Thyroid gland (tissue), 4 donors: ENCODE data around the gene PLB1. TPM values are rescaled to one million over a fixed set of nuclear protein-coding genes. Genes with fewer than 3 reads are reported as not detected.

ENCODE experiments used
- DNase-seq, 2 donors: peaks; one replicate each; pipeline ENCODE4 v3.0.0-alpha.2; 2019
- H3K27ac ChIP-seq, 3 donors: fragments of 200-600 bp; sonication (generic); 1 replicate in 2 of 3; 2 replicates in 1 of 3; pipeline ENCODE4 v1.5.1; 2016 to 2019; ENCODE audit warnings: mild to moderate bottlenecking in 1 of 3, moderate library complexity in 1 of 3
- H3K27me3 ChIP-seq: fragments of 200-600 bp; sonication (generic); one replicate; pipeline ENCODE4 v1.5.1; 2019
- H3K36me3 ChIP-seq, 2 donors: fragments of 200-600 bp; sonication (generic); one replicate each; pipeline ENCODE4 v1.5.1; 2016 to 2019
- H3K4me1 ChIP-seq, 2 donors: fragments of 200-600 bp; sonication (generic); one replicate each; pipeline ENCODE4 v1.5.1; 2017 to 2019
- H3K4me3 ChIP-seq, 3 donors: fragments of 200-600 bp; sonication (generic); replicated peaks in 1 of 3; 1 replicate in 2 of 3; 2 replicates in 1 of 3; pipeline ENCODE4 v1.5.1; 2016; ENCODE audit warnings: mild to moderate bottlenecking in 1 of 3
- H3K9me3 ChIP-seq: fragments of 200-600 bp; sonication (generic); one replicate; pipeline ENCODE4 v1.5.1; 2017
- CTCF ChIP-seq, 6 experiments: fragments of 200-600 bp in 3 of 6; fragments of 450-650 bp in 3 of 6; sonication (generic) in 3 of 6; IDR thresholded peaks; one replicate each; pipeline ENCODE4 v1.5.1; 2016 to 2019; ENCODE audit warnings: antibody characterized with exemption in 6 of 6, mild to moderate bottlenecking in 2 of 6, inconsistent platforms in 1 of 6, moderate library complexity in 1 of 6
- POLR2A ChIP-seq, 2 donors: fragments of 450-650 bp; IDR thresholded peaks; one replicate each; pipeline ENCODE4 v1.6.1; 2017; ENCODE audit warnings: antibody characterized with exemption in 2 of 2, mild to moderate bottlenecking in 2 of 2, moderate library complexity in 1 of 2
- WGBS, 2 donors: methylation state at CpG; one replicate each; pipeline ENCODE4 v1.1.5; 2017; 5-methylcytosine and 5-hydroxymethylcytosine counted together
- intact Hi-C: fragments of 100-400 bp; cut with DNase I; formaldehyde crosslinking; loops from one replicate; pipeline ENCODE4 v1.15.1; 2023
- total RNA-seq, 4 donors: library from RNA; depleted of rRNA; stranded (reverse); fragments of >200 nt; gene quantifications; one replicate each; pipeline ENCODE4 v1.2.3, GENCODE V29; 2016

PLB1 gene
- total RNA-seq, 4 donors from 2014 or later, result 1.2 to 3.3 (median 1.8) TPM

DNA sequence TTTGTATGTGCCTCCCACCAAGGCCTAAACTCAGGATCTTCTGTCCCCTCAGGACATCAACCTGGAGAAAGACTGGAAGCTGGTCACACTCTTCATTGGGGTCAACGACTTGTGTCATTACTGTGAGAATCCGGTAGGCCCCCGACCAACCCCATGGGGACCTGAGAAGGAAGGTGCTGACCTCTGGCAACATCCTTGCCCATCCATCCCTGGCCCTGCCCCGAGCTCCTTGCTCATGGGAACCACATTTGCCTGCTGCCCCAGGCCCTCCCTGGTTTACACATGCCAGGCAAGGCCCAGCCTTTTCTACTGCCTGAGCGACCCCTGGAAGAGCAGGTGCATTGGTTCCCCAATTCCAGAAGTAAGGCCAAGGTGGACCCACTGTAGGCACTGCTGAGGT lies 130.5 kb downstream of the PLB1 start:
- Histone ChIP-seq H3K9me3 (no peaks in the 10 kb centered on the region), H3K27ac (peak overlapping the region; percentile 5 to 52 (median 30)), H3K4me1 (peaks cover 12 to 19% of the 10 kb centered on the region in 2 donors), H3K4me3 (no peak overlapping the region), H3K36me3 (no peaks in the 10 kb centered on the region), H3K27me3 (no peaks in the 10 kb centered on the region)
- WGBS, 2 donors, result 94 to 95% methylated on average over 5 of the region's 5 CpGs
- intact Hi-C loops, result no loop called here
- no peak for DNase-seq
- TF ChIP-seq CTCF (IDR thresholded peaks at IDR 0.05) (no peak), POLR2A (IDR thresholded peaks at IDR 0.05) (no peak)

DNA sequence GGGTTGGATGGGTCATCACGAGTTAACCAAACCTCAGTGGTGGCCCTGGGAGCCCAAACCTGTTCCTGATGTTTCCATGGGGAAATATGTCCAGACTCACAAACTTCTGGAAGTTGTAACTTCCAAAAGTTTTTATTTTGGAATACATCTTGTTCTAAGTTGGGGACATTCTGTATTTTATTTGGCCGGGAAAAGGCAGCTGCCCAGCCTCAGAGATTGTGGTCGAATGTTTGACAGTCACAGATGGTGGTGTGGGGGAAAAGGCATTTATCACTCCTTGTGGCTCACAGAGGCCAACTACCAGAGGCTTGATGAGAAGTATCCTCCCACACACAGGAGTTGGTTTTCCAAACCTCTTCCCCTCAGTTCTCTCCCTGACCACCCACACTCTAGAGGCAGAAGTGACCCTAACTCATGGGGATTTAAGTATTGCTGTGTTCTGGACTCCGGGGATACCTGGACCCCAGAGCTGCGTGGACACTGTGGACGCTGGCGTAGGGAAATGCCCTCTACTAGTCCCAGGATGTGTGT lies 131.1 kb downstream of the PLB1 start:
- DNase-seq, result no peak
- WGBS, 2 donors, result 87 to 89% methylated on average over 7 of the region's 7 CpGs
- Histone ChIP-seq H3K9me3 (no peaks in the 10 kb centered on the region), H3K4me3 (no peak overlapping the region), H3K4me1 (peaks cover 11 to 18% of the 10 kb centered on the region in 2 donors), H3K27ac (peak overlapping the region; percentile 30 to 52 (median 36)), H3K27me3 (no peaks in the 10 kb centered on the region), H3K36me3 (no peaks in the 10 kb centered on the region)
- intact Hi-C loops, result no loop called here
- no peak for TF ChIP-seq POLR2A (IDR thresholded peaks at IDR 0.05)
- TF ChIP-seq CTCF (IDR thresholded peaks at IDR 0.05), result no peak

DNA sequence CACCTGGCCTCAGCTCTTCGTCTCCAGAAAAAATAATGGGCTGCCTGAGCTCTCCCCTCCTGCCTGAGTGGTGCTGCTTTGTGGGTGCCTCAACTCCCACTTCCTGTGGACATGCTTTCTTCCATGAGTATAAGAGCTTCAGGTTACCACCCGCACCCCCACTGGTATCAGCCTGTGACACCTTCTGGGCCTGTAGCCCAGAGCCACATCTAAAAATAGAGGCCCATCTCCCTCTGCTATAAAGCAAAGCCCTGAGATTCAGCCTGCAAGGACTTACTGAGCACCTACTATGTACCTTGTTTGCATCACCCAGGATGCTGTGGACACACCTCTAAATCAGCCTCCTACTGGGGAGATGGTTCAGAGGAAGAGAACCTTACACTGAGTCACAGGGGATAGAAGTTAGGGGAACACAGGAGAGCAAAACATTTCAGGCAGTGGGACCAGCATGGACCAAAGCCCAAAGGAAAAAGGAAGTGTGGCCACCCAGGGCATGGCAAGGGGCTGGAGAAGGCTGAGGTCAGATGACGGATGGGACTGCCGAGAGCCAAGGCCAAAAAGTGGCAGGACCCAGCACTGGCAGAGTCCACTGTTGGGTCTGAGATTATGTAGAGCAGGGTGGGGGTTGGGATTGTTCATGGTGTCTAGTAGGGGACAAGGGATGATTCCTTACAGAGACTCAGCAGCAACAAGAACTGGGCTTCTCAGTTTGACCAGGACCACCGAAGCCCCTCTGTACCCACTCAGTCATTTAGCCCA lies 132.0 kb downstream of the PLB1 start:
- DNase-seq, result no peak
- H3K36me3 ChIP-seq, result no peaks in the 10 kb centered on the region
- no peak for TF ChIP-seq CTCF (IDR thresholded peaks at IDR 0.05)
- no peak for TF ChIP-seq POLR2A (IDR thresholded peaks at IDR 0.05)
- no peaks in the 10 kb centered on the region for H3K27me3 ChIP-seq
- intact Hi-C loops, result no loop called here
- 87 to 96% methylated on average over 5 of the region's 5 CpGs for WGBS, 2 donors
- H3K9me3 ChIP-seq, result no peaks in the 10 kb centered on the region
- H3K27ac ChIP-seq, result peak overlapping the region in 1 of 3 donors; percentile 20
- no peak overlapping the region for H3K4me3 ChIP-seq
- H3K4me1 ChIP-seq, result peaks cover 11 to 18% of the 10 kb centered on the region in 2 donors

- no peak overlapping the region for H3K4me3 ChIP-seq
- H3K36me3 ChIP-seq, result no peaks in the 10 kb centered on the region
- no peaks in the 10 kb centered on the region for H3K27me3 ChIP-seq
- intact Hi-C loops, result no loop called here
- peaks cover 11 to 18% of the 10 kb centered on the region in 2 donors for H3K4me1 ChIP-seq
- TF ChIP-seq POLR2A (IDR thresholded peaks at IDR 0.05) (no peak), CTCF (IDR thresholded peaks at IDR 0.05) (no peak)
- no peaks in the 10 kb centered on the region for H3K9me3 ChIP-seq
- 98 to 99% methylated on average over 8 of the region's 8 CpGs for WGBS, 2 donors
- DNase-seq, result no peak
- no peak overlapping the region for H3K27ac ChIP-seq
These were observed 132.6 kb downstream of the PLB1 start for GRCh38 chr2:28628506-28628905.

DNA sequence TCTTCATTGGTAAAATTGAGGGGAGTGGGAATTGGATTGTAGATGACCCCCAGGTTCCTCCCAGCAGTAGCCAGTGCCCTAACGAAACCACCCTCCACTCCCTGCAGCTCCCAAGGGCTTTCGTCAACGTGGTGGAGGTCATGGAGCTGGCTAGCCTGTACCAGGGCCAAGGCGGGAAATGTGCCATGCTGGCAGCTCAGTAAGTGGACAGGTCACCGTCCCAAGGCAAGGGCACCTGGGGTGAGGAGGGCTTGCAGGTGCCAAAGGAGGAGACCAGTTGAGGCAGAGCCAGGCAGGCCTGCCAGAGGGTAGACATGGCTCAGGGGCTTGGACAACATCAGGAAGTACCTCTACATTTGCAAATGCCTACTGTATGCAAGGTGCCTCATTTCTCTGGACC lies 133.1 kb downstream of the PLB1 start:
- Histone ChIP-seq H3K27ac (no peak overlapping the region), H3K4me1 (peaks cover 11 to 18% of the 10 kb centered on the region in 2 donors), H3K9me3 (no peaks in the 10 kb centered on the region), H3K4me3 (no peak overlapping the region), H3K36me3 (no peaks in the 10 kb centered on the region), H3K27me3 (no peaks in the 10 kb centered on the region)
- intact Hi-C loops, result no loop called here
- WGBS, 2 donors, result 89 to 93% methylated on average over 3 to 5 of the region's 5 CpGs
- TF ChIP-seq CTCF (IDR thresholded peaks at IDR 0.05) (no peak), POLR2A (IDR thresholded peaks at IDR 0.05) (no peak)
- DNase-seq, result no peak
